Measurements from ENCODE around the gene ZNF780B. TPM values are rescaled to one million over a fixed set of nuclear protein-coding genes. Genes with fewer than 3 reads are reported as not detected.
A peak's percentile ranks its signal among the peaks of the same experiment; 100 is the strongest.

The ZNF780B gene
- total RNA-seq, result 10 to 100 TPM; 14.5 to 51.2 (median 28.2) TPM

DNA sequence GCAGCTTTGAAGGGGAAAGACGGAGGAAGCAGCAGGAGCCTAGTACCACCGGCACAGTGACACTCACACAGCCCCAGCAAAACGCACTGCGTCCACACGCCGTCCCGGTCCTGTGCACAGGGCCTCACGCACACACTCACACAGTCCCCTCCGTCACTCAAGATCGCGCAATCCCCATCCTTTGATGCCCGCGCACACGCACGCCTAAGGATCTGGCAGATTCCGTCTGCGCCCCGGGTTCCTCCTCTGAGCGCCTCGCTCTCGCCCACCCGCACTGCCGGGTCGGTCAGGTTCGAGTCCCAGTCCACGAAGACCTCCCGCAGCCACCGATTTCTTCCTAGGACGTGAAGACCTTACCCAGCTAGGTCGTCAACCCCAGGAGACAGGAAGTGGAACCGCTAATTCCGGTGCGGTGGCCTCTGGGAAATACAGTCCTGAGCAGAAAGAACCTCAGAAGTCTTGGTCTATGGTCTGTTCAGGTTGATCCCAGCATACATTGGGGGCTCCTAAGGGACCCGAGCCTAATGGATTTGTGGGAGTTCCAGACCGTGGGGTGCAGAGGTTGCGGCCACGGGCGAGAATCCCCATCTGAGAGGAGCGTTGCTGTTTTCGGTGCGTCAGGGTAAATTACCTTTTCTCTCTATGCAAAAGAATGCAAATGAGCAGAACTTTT, at the start of gene ZNF780B:
Gene ZNF780B, minus strand, starts transcription at position 400 of the 673 bp plus-strand sequence. CDS start 5,899 bp downstream, outside the sequence.
- peak; percentile 74 to 93 (median 88) for DNase-seq
- Histone ChIP-seq H3K4me3 (peak within 1 kb of the TSS; percentile 63 to 79 (median 67)), H3K9me3 (peaks cover 0 to 10% (median 0%) of the 10 kb centered on the region in 4 donors), H3K27ac (peak within 1 kb of the TSS; percentile 56 to 72 (median 66)), H3K36me3 (no peaks in the 10 kb centered on the region), H3K4me1 (peaks cover 0 to 12% (median 5%) of the 10 kb centered on the region in 4 donors), H3K27me3 (no peaks in the 10 kb centered on the region)
- TF ChIP-seq POLR2A (IDR thresholded peaks at IDR 0.05), result no peak
- TF ChIP-seq, protein P1, sequence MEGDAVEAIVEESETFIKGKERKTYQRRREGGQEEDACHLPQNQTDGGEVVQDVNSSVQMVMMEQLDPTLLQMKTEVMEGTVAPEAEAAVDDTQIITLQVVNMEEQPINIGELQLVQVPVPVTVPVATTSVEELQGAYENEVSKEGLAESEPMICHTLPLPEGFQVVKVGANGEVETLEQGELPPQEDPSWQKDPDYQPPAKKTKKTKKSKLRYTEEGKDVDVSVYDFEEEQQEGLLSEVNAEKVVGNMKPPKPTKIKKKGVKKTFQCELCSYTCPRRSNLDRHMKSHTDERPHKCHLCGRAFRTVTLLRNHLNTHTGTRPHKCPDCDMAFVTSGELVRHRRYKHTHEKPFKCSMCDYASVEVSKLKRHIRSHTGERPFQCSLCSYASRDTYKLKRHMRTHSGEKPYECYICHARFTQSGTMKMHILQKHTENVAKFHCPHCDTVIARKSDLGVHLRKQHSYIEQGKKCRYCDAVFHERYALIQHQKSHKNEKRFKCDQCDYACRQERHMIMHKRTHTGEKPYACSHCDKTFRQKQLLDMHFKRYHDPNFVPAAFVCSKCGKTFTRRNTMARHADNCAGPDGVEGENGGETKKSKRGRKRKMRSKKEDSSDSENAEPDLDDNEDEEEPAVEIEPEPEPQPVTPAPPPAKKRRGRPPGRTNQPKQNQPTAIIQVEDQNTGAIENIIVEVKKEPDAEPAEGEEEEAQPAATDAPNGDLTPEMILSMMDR (IDR thresholded peaks at IDR 0.05), result no peak

DNA sequence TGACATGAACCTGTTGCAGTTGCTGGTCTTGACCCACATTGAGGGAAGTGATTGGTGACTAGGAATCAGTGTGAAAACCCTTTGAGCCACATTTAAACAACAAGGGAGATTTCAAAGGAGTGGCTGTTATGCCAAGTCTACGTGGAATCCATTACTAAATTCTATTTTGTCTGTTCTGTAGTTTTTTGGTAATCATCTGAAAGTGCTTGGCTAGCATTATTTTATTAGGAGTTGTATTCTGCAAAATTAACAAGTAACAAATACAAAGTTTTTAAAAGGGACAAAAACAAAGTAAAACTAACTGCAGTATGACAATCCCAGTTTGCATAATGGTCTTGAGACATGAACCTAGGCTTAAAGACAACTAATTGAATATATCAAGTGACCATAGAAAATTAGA, 48.7 kb upstream of the ZNF780B start:
- no peak for TF ChIP-seq POLR2A (IDR thresholded peaks at IDR 0.05)
- TF ChIP-seq, protein P1 (IDR thresholded peaks at IDR 0.05), result no peak
- H3K9me3 ChIP-seq, result no peaks in the 10 kb centered on the region
- DNase-seq, result no peak
- no peaks in the 10 kb centered on the region for H3K36me3 ChIP-seq
- no peaks in the 10 kb centered on the region for H3K27me3 ChIP-seq
- H3K4me3 ChIP-seq, result no peak overlapping the region
- H3K27ac ChIP-seq, result no peak overlapping the region
- H3K4me1 ChIP-seq, result no peaks in the 10 kb centered on the region

DNA sequence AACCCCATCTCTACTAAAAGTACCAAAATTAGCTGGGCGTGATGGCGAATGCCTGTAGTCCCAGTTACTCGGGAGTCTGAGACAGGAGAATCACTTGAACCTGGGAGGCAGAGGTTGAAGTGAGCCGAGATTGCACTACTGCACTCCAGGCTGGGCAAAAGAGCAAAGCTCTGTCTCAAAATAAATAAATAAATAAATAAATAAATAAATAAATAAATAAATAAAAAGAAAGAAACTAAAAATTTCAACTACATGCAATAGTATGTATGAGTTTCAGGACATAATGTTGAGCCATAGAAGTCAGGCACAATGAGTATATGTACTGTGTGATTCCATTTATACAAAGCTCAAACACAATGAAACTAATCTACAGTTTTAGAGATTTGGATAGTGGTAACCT, 47.6 kb upstream of the ZNF780B start:
- H3K4me1 ChIP-seq, result no peaks in the 10 kb centered on the region
- no peak overlapping the region for H3K4me3 ChIP-seq
- no peak for TF ChIP-seq POLR2A (IDR thresholded peaks at IDR 0.05)
- TF ChIP-seq, protein P1 (IDR thresholded peaks at IDR 0.05), result no peak
- H3K9me3 ChIP-seq, result no peaks in the 10 kb centered on the region
- no peaks in the 10 kb centered on the region for H3K36me3 ChIP-seq
- H3K27me3 ChIP-seq, result no peaks in the 10 kb centered on the region
- DNase-seq, result no peak
- no peak overlapping the region for H3K27ac ChIP-seq

DNA sequence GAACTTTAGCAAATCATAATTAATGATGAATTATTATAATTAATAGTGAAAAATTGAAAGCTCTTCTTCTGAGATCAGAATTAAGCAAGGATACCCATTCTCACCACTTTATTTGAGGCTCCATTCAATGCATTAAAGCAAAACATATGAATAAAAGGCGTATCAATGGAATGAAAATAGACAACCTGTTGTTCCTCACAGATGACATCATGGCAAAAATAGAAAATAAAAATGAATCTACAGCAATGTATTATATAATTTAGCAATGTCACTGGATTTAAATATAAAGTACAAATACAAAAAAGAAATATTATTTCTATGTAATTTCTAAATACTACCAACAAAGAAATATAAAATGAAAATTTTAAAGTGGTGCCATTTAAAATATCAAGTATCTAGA, 45.8 kb upstream of the ZNF780B start:
- Histone ChIP-seq H3K36me3 (no peaks in the 10 kb centered on the region), H3K27ac (no peak overlapping the region)
- DNase-seq, result no peak

DNA sequence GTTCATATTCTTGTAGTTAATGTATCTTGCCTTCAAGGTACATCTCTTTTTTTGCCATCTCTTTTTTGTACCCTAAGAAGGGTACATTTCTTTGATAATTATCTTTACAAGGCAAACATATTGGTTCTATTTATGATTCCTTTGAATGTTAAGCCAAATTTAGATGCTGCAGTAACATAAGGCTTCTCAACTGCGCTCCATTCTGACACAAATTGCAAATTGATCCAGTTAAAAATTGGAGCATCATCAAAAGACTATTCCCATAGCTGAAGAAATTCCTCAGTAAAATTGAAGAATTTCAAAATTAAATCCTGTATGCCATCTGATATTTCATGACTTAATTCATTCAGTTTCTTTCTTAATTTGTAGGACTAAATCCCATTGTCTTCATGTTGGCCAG, 37.4 kb upstream of the ZNF780B start:
- no peaks in the 10 kb centered on the region for H3K9me3 ChIP-seq
- no peaks in the 10 kb centered on the region for H3K36me3 ChIP-seq
- H3K27ac ChIP-seq, result no peak overlapping the region
- peaks cover 0 to 16% (median 0%) of the 10 kb centered on the region in 4 donors for H3K4me1 ChIP-seq
- H3K4me3 ChIP-seq, result no peak overlapping the region
- no peak for DNase-seq
- TF ChIP-seq, protein P1 (IDR thresholded peaks at IDR 0.05), result no peak
- no peak for TF ChIP-seq POLR2A (IDR thresholded peaks at IDR 0.05)
- no peaks in the 10 kb centered on the region for H3K27me3 ChIP-seq

More for the DNA sequence above, 45.8 kb upstream of the ZNF780B start:
- Histone ChIP-seq H3K4me1 (no peaks in the 10 kb centered on the region), H3K4me3 (no peak overlapping the region), H3K27me3 (no peaks in the 10 kb centered on the region), H3K9me3 (no peaks in the 10 kb centered on the region)
- no peak for TF ChIP-seq POLR2A (IDR thresholded peaks at IDR 0.05)
- TF ChIP-seq, protein P1 (IDR thresholded peaks at IDR 0.05), result no peak
